SJSA1 (cell line): ENCODE results near the gene THAP8. TPM values are rescaled to one million over a fixed set of nuclear protein-coding genes. Genes with fewer than 3 reads are reported as not detected.

Experiments used
- DNase-seq, 2 experiments: peaks; one replicate each; pipeline ENCODE4 v3.0.0-alpha.2; 2015 to 2020; ENCODE audit warnings: low spot score in 2 of 2, low read depth in 1 of 2
- H3K27ac ChIP-seq: fragments of 250-450 bp; sonication (Bioruptor Pico); 2 replicates; pipeline ENCODE4 v1.5.1; 2020; ENCODE audit warnings: mild to moderate bottlenecking, moderate library complexity
- H3K27me3 ChIP-seq: fragments of 250-450 bp; sonication (Bioruptor Pico); replicated peaks from 2 replicates; pipeline ENCODE4 v1.5.1; 2020; ENCODE audit warnings: mild to moderate bottlenecking, moderate library complexity
- H3K36me3 ChIP-seq: fragments of 250-450 bp; sonication (Bioruptor Pico); 2 replicates; pipeline ENCODE4 v1.5.1; 2020; ENCODE audit warnings: mild to moderate bottlenecking
- H3K4me1 ChIP-seq: fragments of 250-450 bp; sonication (Bioruptor Pico); replicated peaks from 2 replicates; pipeline ENCODE4 v1.6.1; 2021; ENCODE audit warnings: mild to moderate bottlenecking
- H3K4me3 ChIP-seq: fragments of 250-450 bp; sonication (Bioruptor Pico); 2 replicates; pipeline ENCODE4 v1.5.1; 2020; ENCODE audit warnings: mild to moderate bottlenecking
- H3K9me3 ChIP-seq: fragments of 250-450 bp; sonication (Bioruptor Pico); replicated peaks from 2 replicates; pipeline ENCODE4 v1.5.1; 2020; ENCODE audit warnings: mild to moderate bottlenecking
- total RNA-seq: library from RNA; depleted of rRNA; stranded (reverse); fragments of >200 nt; shearing (Covaris generic); gene quantifications from 2 replicates; pipeline ENCODE4 v1.2.3, GENCODE V29; 2014; rRNA removed

Gene THAP8
- total RNA-seq, 1 experiment from 2014 or later: 4.2 TPM

GRCh38 chr19:35990771-35991730 lies 63.0 kb downstream of the THAP8 start:
- Histone ChIP-seq H3K4me3 (no peak overlapping the region), H3K27ac (no peak overlapping the region), H3K27me3 (peaks cover 21% of the 10 kb centered on the region), H3K4me1 (peaks cover 3% of the 10 kb centered on the region), H3K9me3 (no peaks in the 10 kb centered on the region), H3K36me3 (peaks cover 3% of the 10 kb centered on the region; the same call in 1 of the 2 replicates)
- DNase-seq: no peak

DNA sequence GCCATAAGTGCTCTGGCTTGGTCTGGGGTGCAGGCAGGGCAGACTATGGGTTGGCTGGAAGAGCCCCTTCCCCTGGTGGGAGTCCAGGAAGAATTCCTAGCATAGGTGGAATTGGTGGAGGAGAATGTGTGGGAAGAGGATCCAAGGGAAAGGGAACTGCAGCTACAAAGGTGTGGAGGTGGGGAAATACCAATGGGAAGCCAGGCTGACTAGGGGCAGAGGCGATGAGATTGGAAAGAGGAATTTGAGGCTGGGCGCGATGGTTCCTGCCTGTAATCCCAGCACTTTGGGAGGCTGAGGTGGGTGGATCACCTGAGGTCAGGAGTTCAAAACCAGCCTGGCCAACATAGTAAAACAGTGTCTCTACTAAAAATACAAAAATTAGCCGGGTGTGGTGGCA lies 63.9 kb downstream of the THAP8 start:
- H3K4me3 ChIP-seq: no peak overlapping the region
- peaks cover 23% of the 10 kb centered on the region for H3K27me3 ChIP-seq
- H3K4me1 ChIP-seq: no peaks in the 10 kb centered on the region
- DNase-seq: no peak
- no peaks in the 10 kb centered on the region for H3K9me3 ChIP-seq
- no peak overlapping the region for H3K27ac ChIP-seq
- H3K36me3 ChIP-seq: no peaks in the 10 kb centered on the region

DNA sequence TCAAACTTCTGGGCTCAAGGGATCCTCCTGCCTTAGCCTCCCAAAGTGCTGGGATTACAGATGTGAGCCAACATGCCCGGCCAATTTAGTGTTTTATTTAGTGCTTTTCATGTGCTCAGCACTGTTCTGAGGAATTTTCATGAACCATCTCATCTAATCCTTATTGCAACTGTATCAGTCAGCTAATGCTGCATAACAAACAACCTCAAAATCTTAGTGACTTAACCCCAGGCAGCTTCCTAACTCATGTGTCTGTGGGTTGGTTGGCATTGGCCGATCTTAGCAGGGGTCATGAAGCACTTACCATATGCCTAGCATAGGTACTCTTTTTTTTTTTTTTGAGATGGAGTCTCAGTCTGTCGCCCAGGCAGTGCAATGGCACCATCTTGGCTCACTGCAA lies 65.3 kb downstream of the THAP8 start:
- no peaks in the 10 kb centered on the region for H3K36me3 ChIP-seq
- no peak for DNase-seq
- no peak overlapping the region for H3K27ac ChIP-seq
- no peaks in the 10 kb centered on the region for H3K4me1 ChIP-seq
- H3K9me3 ChIP-seq: no peaks in the 10 kb centered on the region
- H3K4me3 ChIP-seq: no peak overlapping the region
- H3K27me3 ChIP-seq: peaks cover 23% of the 10 kb centered on the region

DNA sequence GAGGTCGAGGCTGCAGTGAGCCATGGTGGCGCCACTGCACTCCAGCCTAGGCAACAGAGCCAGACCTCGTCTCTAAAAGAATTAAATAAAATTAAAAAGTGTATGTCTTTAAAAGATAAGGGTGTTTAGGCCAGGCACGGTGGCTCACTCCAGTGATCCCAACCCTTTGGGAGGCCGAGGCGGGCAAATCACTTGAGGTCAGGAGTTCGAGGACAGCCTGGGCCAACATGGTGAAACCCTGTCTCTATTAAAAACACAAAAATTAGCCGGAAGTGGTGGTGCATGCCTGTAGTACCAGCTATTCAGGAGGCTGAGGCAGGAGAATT lies 66.6 kb downstream of the THAP8 start:
- no peaks in the 10 kb centered on the region for H3K36me3 ChIP-seq
- H3K4me1 ChIP-seq: no peaks in the 10 kb centered on the region
- H3K9me3 ChIP-seq: no peaks in the 10 kb centered on the region
- H3K27me3 ChIP-seq: peaks cover 23% of the 10 kb centered on the region
- H3K4me3 ChIP-seq: no peak overlapping the region
- DNase-seq: no peak
- no peak overlapping the region for H3K27ac ChIP-seq

DNA sequence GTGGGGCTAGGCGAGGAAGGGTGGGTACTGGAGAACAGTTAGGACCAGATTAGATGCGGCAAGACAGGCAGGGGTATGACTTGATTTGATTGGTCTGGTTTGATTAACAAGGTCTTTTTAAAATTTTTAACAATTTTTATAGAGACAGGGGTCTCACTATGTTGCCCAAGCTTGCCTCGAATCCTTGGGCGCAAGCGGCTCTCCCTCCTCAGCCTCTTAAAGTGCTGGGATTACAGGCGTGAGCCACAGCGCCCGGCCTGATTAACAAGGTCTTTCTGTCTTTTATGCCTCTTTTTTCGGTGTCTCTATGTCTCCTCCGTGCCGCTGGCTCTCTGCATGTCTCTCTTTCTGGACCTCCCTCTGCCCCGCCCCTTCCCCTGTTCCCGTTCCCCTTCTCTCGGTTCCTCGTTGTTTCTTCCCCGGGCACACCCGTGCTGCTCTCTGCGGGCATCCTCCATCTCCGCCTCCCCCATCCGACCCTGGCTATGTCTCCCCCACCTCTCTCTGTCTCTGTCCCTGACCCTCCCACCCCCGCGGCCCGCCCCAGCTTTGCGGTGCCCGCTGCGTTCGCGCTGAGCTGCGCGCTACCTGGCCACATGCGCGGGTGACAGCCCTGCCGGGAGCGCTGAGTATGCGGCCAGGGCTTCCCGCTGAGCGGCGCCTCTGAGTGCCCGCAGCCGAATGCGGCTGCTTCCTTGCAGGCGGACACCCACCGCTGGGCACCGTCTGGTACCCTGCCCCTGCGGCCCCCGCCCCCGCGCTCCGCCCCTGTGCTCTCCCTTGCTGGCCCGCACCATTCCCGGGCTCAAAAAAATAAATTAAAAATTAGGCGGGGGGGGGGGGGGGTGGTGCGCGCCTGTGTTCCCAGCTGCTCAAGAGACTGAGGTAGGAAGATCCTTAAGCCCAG lies 67.2 kb downstream of the THAP8 start:
- Histone ChIP-seq H3K36me3 (no peaks in the 10 kb centered on the region), H3K4me3 (no peak overlapping the region), H3K27me3 (peaks cover 23% of the 10 kb centered on the region), H3K27ac (no peak overlapping the region), H3K9me3 (no peaks in the 10 kb centered on the region), H3K4me1 (no peaks in the 10 kb centered on the region)
- no peak for DNase-seq

- Histone ChIP-seq H3K27ac (no peak overlapping the region), H3K27me3 (peaks cover 23% of the 10 kb centered on the region), H3K9me3 (no peaks in the 10 kb centered on the region), H3K4me3 (no peak overlapping the region), H3K4me1 (no peaks in the 10 kb centered on the region), H3K36me3 (no peaks in the 10 kb centered on the region)
- DNase-seq: no peak
These were observed 68.0 kb downstream of the THAP8 start for GRCh38 chr19:35986111-35986510.

Other genes starting within 250 kb of the THAP8 start
- not detected in 2 replicates for gene PRODH2, start 241.4 kb downstream of the THAP8 start, total RNA-seq
- not detected in 2 replicates for gene NPHS1, start 201.8 kb downstream of the THAP8 start, total RNA-seq
- gene KIRREL2, start 197.4 kb downstream of the THAP8 start, total RNA-seq: not detected in 2 replicates
- 11.1 and 11.6 TPM in 2 replicates for gene APLP1, start 185.7 kb downstream of the THAP8 start, total RNA-seq
- 0.66 and 3.3 TPM in 2 replicates for gene NFKBID, start 153.7 kb downstream of the THAP8 start, total RNA-seq
- gene HCST, start 151.8 kb downstream of the THAP8 start, total RNA-seq: 9.1 TPM in 1 of 2 replicates, not detected in the other
- not detected in 2 replicates for gene TYROBP, start 146.0 kb downstream of the THAP8 start, total RNA-seq
- 3.8 and 5.7 TPM in 2 replicates for gene LRFN3, start 117.9 kb downstream of the THAP8 start, total RNA-seq
- gene SDHAF1, start 59.1 kb downstream of the THAP8 start, total RNA-seq: 34.4 and 53.4 TPM in 2 replicates
- gene SYNE4, start 45.5 kb downstream of the THAP8 start, total RNA-seq: 0.26 TPM in 1 of 2 replicates, not detected in the other
- 17.1 and 37.1 TPM in 2 replicates for gene ALKBH6, start 40.1 kb downstream of the THAP8 start, total RNA-seq
- gene CLIP3, start 21.4 kb downstream of the THAP8 start, total RNA-seq: 1.5 and 2.3 TPM in 2 replicates
- gene WDR62, start 612 bp upstream of the THAP8 start, total RNA-seq: 21.4 and 23.3 TPM in 2 replicates
- not detected in 2 replicates for gene OVOL3, start 56.9 kb upstream of the THAP8 start, total RNA-seq
- gene POLR2I, start 60.6 kb upstream of the THAP8 start, total RNA-seq: 44.8 and 91.0 TPM in 2 replicates
- gene TBCB, start 61.2 kb upstream of the THAP8 start, total RNA-seq: 305 and 427 TPM in 2 replicates
- 241 and 466 TPM in 2 replicates for gene CAPNS1, start 85.8 kb upstream of the THAP8 start, total RNA-seq
- not detected in 2 replicates for gene COX7A1, start 98.2 kb upstream of the THAP8 start, total RNA-seq
- 2.4 and 17.9 TPM in 2 replicates for gene ZNF565, start 160.4 kb upstream of the THAP8 start, total RNA-seq
- gene ZNF146, start 160.8 kb upstream of the THAP8 start, total RNA-seq: 125 and 135 TPM in 2 replicates